GM04503 (cell line): ENCODE data around the gene SLC22A9.
"Not testable (repeated sequence)": the region's sequence is repeated elsewhere in the genome, so short reads cannot be mapped to it uniquely, and the experiment has no call there.

ENCODE experiments used
- DNase-seq: peaks from one replicate; pipeline ENCODE4 v3.0.0-alpha.2; 2012; ENCODE audit warnings: low read depth

Gene SLC22A9

DNA sequence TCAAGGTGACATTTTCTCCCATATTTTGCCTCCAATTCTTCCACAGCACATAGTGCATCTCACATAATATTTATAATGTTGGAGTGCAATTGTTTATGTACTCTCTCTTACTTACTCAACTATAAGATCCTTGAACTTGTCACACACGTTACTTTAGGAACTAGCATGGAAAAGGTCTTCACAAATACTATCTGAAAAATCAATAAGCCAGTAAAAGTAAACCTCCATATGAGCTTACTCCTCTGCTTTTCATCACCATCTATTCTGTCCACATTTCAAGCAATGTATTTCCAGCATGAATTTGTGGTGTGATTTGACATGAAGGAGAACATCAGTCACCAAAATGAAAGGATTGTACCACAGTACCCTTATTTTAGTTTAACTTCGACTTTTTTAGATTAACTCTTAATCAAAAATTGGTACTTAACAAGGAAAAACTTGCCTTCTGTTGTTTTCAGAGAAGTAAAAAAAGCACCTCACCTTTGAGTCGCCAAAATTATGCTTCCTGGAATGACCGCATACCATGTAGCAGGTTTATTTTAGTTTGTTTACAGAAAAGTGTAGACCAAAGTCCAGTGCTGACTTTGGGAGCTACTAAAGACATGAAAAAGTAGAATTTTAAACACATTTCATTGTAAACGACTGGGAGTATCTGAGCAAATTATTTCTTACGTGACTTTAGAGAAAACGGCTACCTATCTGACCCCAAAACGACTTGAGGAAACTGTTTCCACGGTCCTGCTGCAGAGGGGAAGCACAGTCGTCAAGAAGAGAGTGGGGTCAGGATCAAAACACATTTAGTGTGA lies at the start of gene SLC22A9:
Gene SLC22A9 (plus strand): TSS at position 621 of the 806 bp plus-strand sequence. CDS start 272 bp downstream, outside the sequence.
- no peak for DNase-seq

DNA sequence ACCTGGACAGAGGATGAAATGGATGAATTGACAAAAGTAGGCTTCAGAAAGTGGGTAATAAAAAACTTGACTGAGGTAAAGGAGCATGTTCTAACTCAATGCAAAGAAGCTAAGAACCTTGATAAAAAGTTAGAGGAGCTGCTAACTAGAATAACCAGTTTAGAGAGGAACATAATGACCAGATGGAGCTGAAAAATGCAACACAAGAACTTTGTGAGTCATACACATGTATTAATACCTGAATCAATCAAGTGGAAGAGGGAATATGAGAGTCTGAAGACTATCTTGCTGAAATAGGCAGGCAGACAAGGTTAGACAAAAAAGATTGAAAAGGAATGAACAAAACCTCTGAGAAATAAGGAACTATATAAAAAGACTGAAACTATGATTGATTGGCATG lies 47.9 kb upstream of the SLC22A9 start:
- DNase-seq, result no peak

DNA sequence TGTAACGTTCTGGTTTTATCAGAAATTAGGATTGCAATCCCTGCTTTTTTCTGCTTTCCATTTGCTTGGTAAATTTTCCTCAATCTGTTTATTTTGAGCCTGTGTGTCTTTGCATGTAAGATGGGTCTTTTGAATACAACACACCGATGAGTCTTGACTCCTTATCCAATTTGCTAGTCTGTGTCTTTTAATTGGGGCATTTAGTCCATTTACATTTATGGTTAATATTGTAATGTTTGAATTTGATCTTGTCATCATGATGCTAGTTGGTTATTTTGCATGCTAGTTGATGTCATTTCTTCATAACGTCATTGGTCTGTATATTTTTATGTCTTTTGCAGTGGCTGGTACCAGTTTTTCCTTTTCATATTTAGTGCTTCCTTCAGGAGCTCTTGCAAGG lies 34.5 kb upstream of the SLC22A9 start:
- not testable (repeated sequence) for DNase-seq

- no peak for DNase-seq
These were observed 32.5 kb upstream of the SLC22A9 start for GRCh38 chr11:63337070-63337469.

- DNase-seq, result no peak
These were observed 26.5 kb upstream of the SLC22A9 start for GRCh38 chr11:63343130-63343529.

DNA sequence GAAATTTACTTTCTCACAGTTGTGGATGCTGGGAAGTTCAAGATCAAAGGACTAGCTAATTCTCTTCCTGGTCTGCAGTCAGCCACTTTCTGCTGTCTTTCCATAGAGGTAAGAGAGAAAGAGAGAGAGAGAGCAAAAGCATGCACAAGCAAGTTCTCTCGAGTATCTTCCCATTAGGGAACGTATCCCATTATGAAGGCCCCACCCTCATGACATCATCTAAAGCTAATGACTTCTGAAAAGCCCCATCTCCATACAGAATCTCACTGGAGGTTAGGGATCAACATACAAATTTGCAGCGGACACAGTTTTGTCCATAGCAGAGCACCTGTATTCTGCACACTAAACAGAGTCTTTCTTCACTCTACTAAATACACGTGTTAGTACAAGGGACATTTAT lies 17.4 kb upstream of the SLC22A9 start:
- no peak for DNase-seq

- DNase-seq, result no peak
These were observed 7.3 kb upstream of the SLC22A9 start for GRCh38 chr11:63362196-63362793.

- no peak for DNase-seq
These were observed 495 bp downstream of the SLC22A9 start for GRCh38 chr11:63369971-63370588.

DNA sequence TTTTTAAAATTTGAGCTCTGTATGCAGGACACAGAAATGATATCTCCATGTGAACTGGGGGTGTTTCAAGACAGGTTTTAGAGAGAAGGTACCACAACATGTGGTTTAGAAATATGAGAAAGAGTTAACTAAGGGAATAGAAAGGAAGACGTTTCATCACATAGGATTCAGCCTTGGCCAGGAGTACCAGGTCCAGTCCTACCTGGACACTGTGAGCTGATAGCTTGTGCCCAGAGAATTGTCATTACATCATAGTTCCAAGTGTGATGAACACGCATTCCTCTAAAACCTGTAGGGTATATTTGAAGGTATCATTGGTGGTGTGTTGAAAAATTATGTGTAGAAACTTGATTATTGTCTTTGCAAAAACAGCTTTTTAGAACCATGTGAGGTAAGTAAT lies 1.8 kb downstream of the SLC22A9 start:
- no peak for DNase-seq

DNA sequence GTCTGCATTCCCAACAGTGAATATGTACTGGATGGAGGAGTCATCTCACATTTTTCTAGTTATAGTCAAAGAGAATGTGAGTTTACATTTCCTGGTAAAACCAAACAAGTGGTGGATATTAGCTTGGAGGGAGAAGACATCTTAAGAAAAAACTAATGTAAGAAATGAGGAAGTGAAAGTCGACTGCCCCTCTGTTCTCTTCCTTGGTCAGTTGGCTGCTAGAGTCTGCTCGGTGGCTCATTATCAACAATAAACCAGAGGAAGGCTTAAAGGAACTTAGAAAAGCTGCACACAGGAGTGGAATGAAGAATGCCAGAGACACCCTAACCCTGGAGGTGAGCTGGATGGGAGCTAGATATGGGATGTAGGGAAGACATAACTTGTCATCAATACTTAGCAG lies 5.8 kb downstream of the SLC22A9 start:
- no peak for DNase-seq

DNA sequence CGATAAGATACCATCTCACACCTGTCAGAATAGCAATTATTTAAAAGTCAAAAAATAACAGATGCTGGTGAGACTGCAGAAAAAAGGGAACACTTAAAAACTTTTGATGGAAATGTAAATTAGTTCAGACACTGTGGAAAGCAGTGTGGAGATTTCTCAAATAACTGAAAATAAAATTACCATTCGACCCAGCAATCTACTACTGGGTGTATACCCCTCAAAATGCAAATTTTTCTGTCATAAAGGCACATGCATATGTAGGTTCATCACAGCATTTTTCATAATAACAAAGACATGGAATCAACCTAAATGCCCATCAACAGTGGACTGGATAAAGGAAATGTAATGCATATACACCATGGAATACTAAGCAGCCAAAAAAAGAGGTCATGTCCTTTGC lies 10.5 kb downstream of the SLC22A9 start:
- DNase-seq, result no peak

- DNase-seq, result no peak
These were observed 26.1 kb downstream of the SLC22A9 start for GRCh38 chr11:63395697-63396096.

DNA sequence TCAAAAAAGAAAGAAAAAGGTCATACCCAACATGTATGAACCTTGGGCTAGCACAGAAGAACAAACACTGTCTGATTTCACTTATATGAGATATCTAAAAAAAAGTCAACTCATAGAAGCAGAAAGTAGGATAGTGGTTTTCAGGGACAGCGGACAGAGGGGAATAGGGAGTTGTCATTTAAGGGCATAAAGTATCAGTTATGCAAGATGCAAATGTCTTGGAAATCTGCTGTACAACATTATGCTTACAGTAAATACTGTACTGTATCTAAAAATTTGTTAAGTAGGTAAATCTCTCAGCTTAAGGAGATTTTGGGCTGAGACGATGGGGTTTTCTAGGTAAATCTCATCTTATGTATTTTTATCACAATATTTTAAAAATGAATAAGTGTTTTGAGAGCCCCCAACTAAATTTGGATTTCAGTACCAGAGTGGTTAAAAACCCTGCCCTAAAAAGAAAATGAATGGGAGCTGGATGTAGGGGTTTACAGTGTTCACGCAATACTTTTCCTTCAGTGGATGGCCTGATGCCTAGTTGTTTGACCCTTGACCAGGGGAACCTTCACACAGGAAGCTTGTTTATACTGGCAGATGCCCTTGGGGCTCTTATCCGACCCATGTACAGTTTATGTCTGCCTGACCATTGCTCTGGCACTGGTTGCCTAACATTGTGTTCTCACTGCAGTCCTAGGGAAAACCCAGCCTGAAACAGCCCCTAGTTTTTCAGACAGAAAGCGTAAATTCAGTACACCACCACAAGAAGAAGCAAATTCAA lies 34.8 kb downstream of the SLC22A9 start:
- no peak for DNase-seq

DNA sequence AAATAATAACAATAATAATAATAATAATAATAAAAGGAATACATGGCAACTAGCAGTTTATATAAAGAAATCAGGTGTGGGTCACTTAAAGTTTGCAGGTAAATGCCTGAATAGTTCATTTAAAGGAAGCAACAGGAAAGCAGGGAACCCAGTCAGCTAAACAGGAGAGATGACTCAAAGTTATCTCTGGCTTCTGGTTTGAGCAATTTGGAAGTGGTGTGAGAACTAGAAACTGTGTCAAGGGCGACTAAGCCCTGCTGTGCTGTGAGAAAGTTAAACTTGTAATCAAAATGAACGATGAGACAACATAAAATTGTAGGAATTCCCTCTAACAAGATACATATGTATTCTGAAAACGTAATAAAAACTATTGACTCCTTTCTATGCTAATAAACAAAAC lies 35.5 kb downstream of the SLC22A9 start:
- no peak for DNase-seq

DNA sequence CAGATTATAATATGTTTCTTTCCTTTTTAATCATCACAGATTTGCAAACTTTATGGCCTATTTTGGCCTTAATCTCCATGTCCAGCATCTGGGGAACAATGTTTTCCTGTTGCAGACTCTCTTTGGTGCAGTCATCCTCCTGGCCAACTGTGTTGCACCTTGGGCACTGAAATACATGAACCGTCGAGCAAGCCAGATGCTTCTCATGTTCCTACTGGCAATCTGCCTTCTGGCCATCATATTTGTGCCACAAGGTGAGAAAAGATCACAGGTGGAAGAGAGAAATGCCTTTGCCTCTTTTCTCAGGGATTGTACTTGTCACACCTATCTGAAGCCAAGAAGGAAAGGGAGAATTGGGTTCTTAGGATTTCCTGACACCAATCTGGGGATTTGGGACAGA lies 36.9 kb downstream of the SLC22A9 start:
- no peak for DNase-seq

GRCh38 chr11:63417174-63417852 lies 47.7 kb downstream of the SLC22A9 start:
- no peak for DNase-seq

DNA sequence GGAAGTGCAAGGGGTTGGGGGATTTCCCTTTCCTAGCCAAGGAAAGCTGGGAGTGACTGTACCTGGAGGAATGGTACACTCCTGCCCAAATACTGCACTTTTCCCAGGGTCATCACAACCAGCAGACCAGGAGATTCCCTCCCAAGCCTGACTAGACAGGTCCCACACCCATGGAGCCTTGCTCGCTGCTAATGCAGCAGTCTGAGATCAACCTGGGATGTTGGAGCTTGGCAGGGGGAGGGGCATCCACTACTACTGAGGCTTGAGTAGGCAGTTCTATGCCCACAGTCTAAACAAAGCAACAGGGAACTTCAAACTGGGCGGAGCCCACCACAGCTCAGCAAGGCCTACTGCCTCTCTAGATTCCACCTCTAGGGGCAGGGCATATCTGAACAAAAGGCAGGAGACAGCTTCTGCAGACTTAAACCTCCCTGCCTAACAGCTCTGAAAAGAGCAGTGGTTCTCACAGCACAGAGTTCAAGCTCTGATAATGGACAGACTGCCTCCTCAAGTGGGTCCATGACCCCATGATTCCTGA lies 58.5 kb downstream of the SLC22A9 start:
- no peak for DNase-seq

GRCh38 chr11:63430731-63431130 lies 61.1 kb downstream of the SLC22A9 start:
- not testable (repeated sequence) for DNase-seq

- DNase-seq, result not testable (repeated sequence)
These were observed 65.8 kb downstream of the SLC22A9 start for GRCh38 chr11:63435351-63435750.

- not testable (repeated sequence) for DNase-seq
These were observed 66.2 kb downstream of the SLC22A9 start for GRCh38 chr11:63435831-63436230.

- no peak for DNase-seq
These were observed 74.1 kb downstream of the SLC22A9 start for GRCh38 chr11:63443714-63444113.

GRCh38 chr11:63444160-63444559 lies 74.6 kb downstream of the SLC22A9 start:
- DNase-seq, result no peak
